HUDEP-2 (cell line): ENCODE data around the gene MYH6.
"Not testable (repeated sequence)": the region's sequence is repeated elsewhere in the genome, so short reads cannot be mapped to it uniquely, and the experiment has no call there.

ENCODE experiments used
- DNase-seq, 76 experiments: peaks; one replicate each; lab custom pipeline; 2025; ENCODE audit not compliant: unreplicated experiment in 76 of 76; lab: John Stamatoyannopoulos, UW

Gene MYH6

GRCh38 chr14:23415821-23416778, 8.0 kb upstream of the MYH6 start:
- no peak for DNase-seq

GRCh38 chr14:23414906-23415820, 7.1 kb upstream of the MYH6 start:
- DNase-seq, result no peak

GRCh38 chr14:23414254-23414653, 6.2 kb upstream of the MYH6 start:
- DNase-seq, result no peak

- no peak for DNase-seq
Observed at GRCh38 chr14:23413681-23414080, 5.6 kb upstream of the MYH6 start.

- no peak for DNase-seq
Observed at GRCh38 chr14:23411563-23412525, 3.8 kb upstream of the MYH6 start.

- DNase-seq, result no peak
Observed at GRCh38 chr14:23409966-23410635, 2.0 kb upstream of the MYH6 start.

- no peak for DNase-seq
Observed at GRCh38 chr14:23409475-23409874, 1.4 kb upstream of the MYH6 start.

- DNase-seq, result no peak
Observed at GRCh38 chr14:23408307-23408630, 196 bp upstream of the MYH6 start.

GRCh38 chr14:23406725-23407355, 1.2 kb downstream of the MYH6 start:
- no peak for DNase-seq

GRCh38 chr14:23406244-23406643, 1.8 kb downstream of the MYH6 start:
- no peak for DNase-seq

- DNase-seq, result no peak
Observed at GRCh38 chr14:23405516-23406025, 2.5 kb downstream of the MYH6 start.

- DNase-seq, result no peak
Observed at GRCh38 chr14:23405096-23405495, 3.0 kb downstream of the MYH6 start.

GRCh38 chr14:23404331-23404900, 3.7 kb downstream of the MYH6 start:
- no peak for DNase-seq

- no peak for DNase-seq
Observed at GRCh38 chr14:23403908-23404307, 4.2 kb downstream of the MYH6 start.

GRCh38 chr14:23403139-23403438, 5.0 kb downstream of the MYH6 start:
- DNase-seq, result no peak

GRCh38 chr14:23402296-23403138, 5.6 kb downstream of the MYH6 start:
- DNase-seq, result no peak

- DNase-seq, result no peak
Observed at GRCh38 chr14:23401291-23401690, 6.8 kb downstream of the MYH6 start.

GRCh38 chr14:23400496-23401149, 7.5 kb downstream of the MYH6 start:
- DNase-seq, result not testable (repeated sequence)
